ENCODE results near the gene RAB28.

The RAB28 gene

DNA sequence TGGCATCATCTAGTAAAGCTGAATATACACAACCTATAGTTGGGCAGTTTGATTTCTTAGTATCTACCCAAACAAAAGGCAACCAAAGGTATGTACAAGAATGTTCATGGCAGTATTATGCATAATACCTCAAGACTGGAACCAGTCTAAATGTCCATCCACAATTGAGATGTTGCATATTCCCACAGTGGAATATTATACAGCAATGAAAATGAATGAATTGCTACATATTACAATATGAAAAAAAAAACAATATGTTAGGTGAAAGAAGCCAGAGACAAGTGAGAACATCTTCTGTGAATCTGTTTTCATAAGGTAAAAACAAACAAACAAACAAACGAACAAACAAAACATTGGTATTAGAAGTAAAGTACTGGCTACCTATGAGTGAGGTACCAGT, 11.6 kb upstream of the RAB28 start:
- Histone ChIP-seq H3F3A (ENCODE audit: insufficient read depth, low read length) (no peaks in the 10 kb centered on the region), H3K4me1 (ENCODE audit: low read length) (no peaks in the 10 kb centered on the region), H3K4me2 (ENCODE audit: low read depth, low read length) (no peak overlapping the region), H4K20me1 (ENCODE audit: insufficient read depth, low read length) (no peaks in the 10 kb centered on the region), H3K79me2 (ENCODE audit: low read length) (no peaks in the 10 kb centered on the region), H3K4me3 (ENCODE audit: low read length) (no peak overlapping the region), H3K27ac (ENCODE audit: low read length) (no peak overlapping the region), H2AFZ (ENCODE audit: low read length) (no peak overlapping the region), H3K9me3 (replicated peaks; ENCODE audit: insufficient read depth, low read length) (no peaks in the 10 kb centered on the region), H3K36me3 (replicated peaks; ENCODE audit: insufficient read depth, low read length) (no peaks in the 10 kb centered on the region), H3K9me2 (replicated peaks; ENCODE audit: insufficient read depth, low read length) (no peaks in the 10 kb centered on the region), H3K9ac (ENCODE audit: low read length) (no peak overlapping the region), H3K27me3 (replicated peaks; ENCODE audit: insufficient read depth, low read length) (no peaks in the 10 kb centered on the region)
- DNase-seq, result no peak
- TF ChIP-seq EZH2 (optimal IDR thresholded peaks at IDR 0.05; ENCODE audit: low read depth, low read length), result no peak
- TF ChIP-seq EZH2phosphoT487 (IDR thresholded peaks at IDR 0.05; ENCODE audit: low read length), result no peak
- TF ChIP-seq, protein P1, sequence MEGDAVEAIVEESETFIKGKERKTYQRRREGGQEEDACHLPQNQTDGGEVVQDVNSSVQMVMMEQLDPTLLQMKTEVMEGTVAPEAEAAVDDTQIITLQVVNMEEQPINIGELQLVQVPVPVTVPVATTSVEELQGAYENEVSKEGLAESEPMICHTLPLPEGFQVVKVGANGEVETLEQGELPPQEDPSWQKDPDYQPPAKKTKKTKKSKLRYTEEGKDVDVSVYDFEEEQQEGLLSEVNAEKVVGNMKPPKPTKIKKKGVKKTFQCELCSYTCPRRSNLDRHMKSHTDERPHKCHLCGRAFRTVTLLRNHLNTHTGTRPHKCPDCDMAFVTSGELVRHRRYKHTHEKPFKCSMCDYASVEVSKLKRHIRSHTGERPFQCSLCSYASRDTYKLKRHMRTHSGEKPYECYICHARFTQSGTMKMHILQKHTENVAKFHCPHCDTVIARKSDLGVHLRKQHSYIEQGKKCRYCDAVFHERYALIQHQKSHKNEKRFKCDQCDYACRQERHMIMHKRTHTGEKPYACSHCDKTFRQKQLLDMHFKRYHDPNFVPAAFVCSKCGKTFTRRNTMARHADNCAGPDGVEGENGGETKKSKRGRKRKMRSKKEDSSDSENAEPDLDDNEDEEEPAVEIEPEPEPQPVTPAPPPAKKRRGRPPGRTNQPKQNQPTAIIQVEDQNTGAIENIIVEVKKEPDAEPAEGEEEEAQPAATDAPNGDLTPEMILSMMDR (IDR thresholded peaks at IDR 0.05; ENCODE audit: low read length), result no peak

DNA sequence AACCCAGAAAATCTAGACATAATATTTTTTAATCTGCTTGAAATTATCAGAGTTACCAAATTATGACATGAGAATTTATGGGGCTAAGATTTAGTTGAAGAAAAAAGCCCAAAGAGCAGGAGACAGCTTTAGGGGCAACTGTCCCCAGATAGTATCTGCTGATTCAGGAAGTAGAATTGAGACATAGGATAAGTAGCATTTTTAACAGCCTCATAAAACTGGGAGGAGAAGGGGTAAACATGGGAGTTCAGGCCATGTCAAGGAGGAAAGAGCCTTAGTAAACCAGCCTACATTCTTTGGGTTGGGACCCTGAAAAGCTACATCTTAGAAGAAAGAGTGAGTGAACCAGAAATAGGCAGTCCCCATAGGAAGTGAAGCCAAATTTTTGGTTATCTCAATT, 9.7 kb upstream of the RAB28 start:
- no peak overlapping the region for H2AFZ ChIP-seq (ENCODE audit: low read length)
- no peaks in the 10 kb centered on the region for H3K9me3 ChIP-seq (replicated peaks; ENCODE audit: insufficient read depth, low read length)
- no peak overlapping the region for H3K9ac ChIP-seq (ENCODE audit: low read length)
- H3K4me1 ChIP-seq (ENCODE audit: low read length), result no peaks in the 10 kb centered on the region
- H3K36me3 ChIP-seq (replicated peaks; ENCODE audit: insufficient read depth, low read length), result no peaks in the 10 kb centered on the region
- no peak overlapping the region for H3K27ac ChIP-seq (ENCODE audit: low read length)
- H3K27me3 ChIP-seq (replicated peaks; ENCODE audit: insufficient read depth, low read length), result no peaks in the 10 kb centered on the region
- no peaks in the 10 kb centered on the region for H3F3A ChIP-seq (ENCODE audit: insufficient read depth, low read length)
- H3K79me2 ChIP-seq (ENCODE audit: low read length), result no peaks in the 10 kb centered on the region
- H3K4me3 ChIP-seq (ENCODE audit: low read length), result no peak overlapping the region
- no peaks in the 10 kb centered on the region for H4K20me1 ChIP-seq (ENCODE audit: insufficient read depth, low read length)
- no peak for DNase-seq
- no peaks in the 10 kb centered on the region for H3K9me2 ChIP-seq (replicated peaks; ENCODE audit: insufficient read depth, low read length)
- TF ChIP-seq EZH2phosphoT487 (IDR thresholded peaks at IDR 0.05; ENCODE audit: low read length) (no peak), EZH2 (optimal IDR thresholded peaks at IDR 0.05; ENCODE audit: low read depth, low read length) (no peak)
- TF ChIP-seq, protein P1 (IDR thresholded peaks at IDR 0.05; ENCODE audit: low read length), result no peak
- no peak overlapping the region for H3K4me2 ChIP-seq (ENCODE audit: low read depth, low read length)

DNA sequence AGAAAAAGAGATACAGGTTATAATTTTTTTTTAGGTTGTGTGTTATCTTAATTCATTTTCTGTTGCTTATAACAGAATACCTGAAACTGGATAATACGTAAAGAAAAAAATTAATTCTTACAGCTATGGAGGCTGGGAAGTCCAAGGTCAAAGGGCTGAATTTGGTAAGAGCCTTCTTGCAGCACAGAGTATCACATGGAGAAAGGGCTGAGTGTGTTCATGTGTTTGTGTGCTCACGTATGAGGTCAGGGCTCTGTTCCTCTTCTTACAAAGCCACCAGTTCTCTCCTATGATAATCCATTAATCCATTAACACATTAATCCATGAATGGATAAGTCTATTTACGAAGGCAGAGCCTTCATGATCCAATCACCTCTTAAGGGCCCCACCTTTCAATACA, 8.6 kb upstream of the RAB28 start:
- Histone ChIP-seq H3K27ac (ENCODE audit: low read length) (no peak overlapping the region), H3K9me3 (replicated peaks; ENCODE audit: insufficient read depth, low read length) (no peaks in the 10 kb centered on the region), H3K36me3 (replicated peaks; ENCODE audit: insufficient read depth, low read length) (no peaks in the 10 kb centered on the region), H3K27me3 (replicated peaks; ENCODE audit: insufficient read depth, low read length) (no peaks in the 10 kb centered on the region), H3K9me2 (replicated peaks; ENCODE audit: insufficient read depth, low read length) (no peaks in the 10 kb centered on the region), H2AFZ (ENCODE audit: low read length) (no peak overlapping the region), H3F3A (ENCODE audit: insufficient read depth, low read length) (no peaks in the 10 kb centered on the region), H3K4me2 (ENCODE audit: low read depth, low read length) (no peak overlapping the region), H3K4me1 (ENCODE audit: low read length) (no peaks in the 10 kb centered on the region), H3K79me2 (ENCODE audit: low read length) (no peaks in the 10 kb centered on the region), H3K4me3 (ENCODE audit: low read length) (no peak overlapping the region), H4K20me1 (ENCODE audit: insufficient read depth, low read length) (no peaks in the 10 kb centered on the region), H3K9ac (ENCODE audit: low read length) (no peak overlapping the region)
- no peak for DNase-seq
- TF ChIP-seq EZH2phosphoT487 (IDR thresholded peaks at IDR 0.05; ENCODE audit: low read length), result no peak
- TF ChIP-seq, protein P1 (IDR thresholded peaks at IDR 0.05; ENCODE audit: low read length), result no peak

Data from MM.1S (cell line).